Erythroblast (primary cell): Measurements from ENCODE around the gene CLEC18B.
"Not testable (repeated sequence)": the region's sequence is repeated elsewhere in the genome, so short reads cannot be mapped to it uniquely, and the experiment has no call there.

Source experiments
- GATA1 ChIP-seq: IDR thresholded peaks from 2 replicates; pipeline ENCODE4 v1.6.1; 2011; ENCODE audit warnings: low read depth, mild to moderate bottlenecking, control low read depth, low read length, moderate library complexity
- POLR2A ChIP-seq: IDR thresholded peaks from 2 replicates; pipeline ENCODE4 v1.6.1; 2011; ENCODE audit warnings: mild to moderate bottlenecking, low read length

DNA sequence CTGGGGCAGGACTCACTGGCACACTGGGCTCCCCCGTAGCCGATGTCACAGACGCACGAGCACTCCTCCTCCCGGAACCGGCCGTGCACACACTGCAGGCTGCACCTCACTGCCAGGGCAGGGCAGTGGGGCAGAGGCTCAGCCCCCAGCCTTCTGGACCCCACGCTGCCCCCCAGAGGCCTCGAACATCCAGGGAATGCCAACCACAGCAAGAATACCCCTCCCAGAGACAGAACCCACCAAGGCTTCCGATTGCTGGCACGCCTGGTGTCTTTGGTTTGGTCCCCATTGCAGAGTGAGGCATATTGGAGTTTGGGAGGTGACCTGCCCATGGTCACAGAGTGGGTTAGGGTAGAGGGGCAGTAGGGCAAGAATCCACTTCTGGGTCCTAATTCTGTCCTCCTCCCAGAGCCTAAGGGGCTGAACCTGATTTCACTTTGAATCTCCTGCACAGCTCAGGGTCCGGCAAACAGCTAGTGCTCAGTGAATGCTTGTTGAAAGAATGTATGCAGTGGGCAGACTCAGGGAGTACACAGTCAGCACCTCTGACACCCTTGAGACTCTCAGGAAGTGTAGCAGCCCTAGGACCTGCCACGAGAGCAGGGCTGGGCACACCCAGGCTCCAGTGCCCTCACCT is 9.0 kb downstream of the CLEC18B start:
- not testable (repeated sequence) for TF ChIP-seq POLR2A, GATA1
